Measurements from ENCODE around the gene RBM3.

GRCh38 chrX:48540480-48540879, 33.8 kb upstream of the RBM3 start:
- TF ChIP-seq CTCF (IDR thresholded peaks at IDR 0.05) (no peak), ZFX (IDR thresholded peaks at IDR 0.05; ENCODE audit: borderline replicate concordance) (no peak)

Data from 22Rv1 (cell line).